ENCODE results near the gene SLC34A1. TPM values are rescaled to one million over a fixed set of nuclear protein-coding genes. Genes with fewer than 3 reads are reported as not detected.
"Not testable (repeated sequence)": the region's sequence is repeated elsewhere in the genome, so short reads cannot be mapped to it uniquely, and the experiment has no call there.

SLC34A1 gene
- total RNA-seq, 1 donor from 2014 or later, result not detected

GRCh38 chr5:177419046-177419445 lies 34.8 kb downstream of the SLC34A1 start:
- H3K9me3 Mint-ChIP-seq (ENCODE audit: unreplicated experiment), result no peaks in the 10 kb centered on the region
- no peak overlapping the region for H3K4me3 Mint-ChIP-seq (ENCODE audit: unreplicated experiment)
- H3K4me1 Mint-ChIP-seq (ENCODE audit: low read depth, unreplicated experiment), result peaks cover 2% of the 10 kb centered on the region
- no peak overlapping the region for H3K27ac Mint-ChIP-seq (ENCODE audit: unreplicated experiment)
- Histone ChIP-seq H3K27ac (ENCODE audit: low read depth, low read length) (no peak overlapping the region), H3K79me2 (ENCODE audit: insufficient read depth, low read length) (no peaks in the 10 kb centered on the region), H3K4me3 (ENCODE audit: insufficient read depth, low read depth, low read length) (no peak overlapping the region), H3K36me3 (ENCODE audit: insufficient read depth, low read length) (no peaks in the 10 kb centered on the region), H3K9me3 (ENCODE audit: insufficient read depth, low read depth, low read length) (no peaks in the 10 kb centered on the region), H4K20me1 (ENCODE audit: insufficient read depth, low read length) (no peaks in the 10 kb centered on the region), H3K4me2 (ENCODE audit: low read length) (no peak overlapping the region), H3K27me3 (ENCODE audit: insufficient read depth, low read length) (peaks cover 2% of the 10 kb centered on the region), H3K4me1 (ENCODE audit: insufficient read depth, low read length) (no peaks in the 10 kb centered on the region), H2AFZ (ENCODE audit: low read depth, low read length) (no peak overlapping the region), H3K9ac (ENCODE audit: low read length) (no peak overlapping the region)
- H3K36me3 Mint-ChIP-seq (ENCODE audit: low read depth, unreplicated experiment), result peaks cover 2% of the 10 kb centered on the region
- FAIRE-seq, result no peak
- peaks cover 31% of the 10 kb centered on the region for H3K27me3 Mint-ChIP-seq (ENCODE audit: low read depth, unreplicated experiment)
- TF ChIP-seq CTCF (IDR thresholded peaks at IDR 0.05; ENCODE audit: insufficient read depth, low read depth, low read length), result no peak
- TF ChIP-seq EZH2 (IDR thresholded peaks at IDR 0.05; ENCODE audit: insufficient read depth, low read length), result no peak
- peak; percentile 40 for DNase-seq (ENCODE audit: low read depth)

GRCh38 chr5:177420472-177420871 lies 36.2 kb downstream of the SLC34A1 start:
- peaks cover 28% of the 10 kb centered on the region for H3K27me3 Mint-ChIP-seq (ENCODE audit: low read depth, unreplicated experiment)
- H3K27ac ChIP-seq (ENCODE audit: low read depth, low read length); H3K79me2 ChIP-seq (ENCODE audit: insufficient read depth, low read length); H3K4me1 Mint-ChIP-seq (ENCODE audit: low read depth, unreplicated experiment); DNase-seq (ENCODE audit: low read depth); H2AFZ ChIP-seq (ENCODE audit: low read depth, low read length); H3K4me1 ChIP-seq (ENCODE audit: insufficient read depth, low read length); H3K4me3 Mint-ChIP-seq (ENCODE audit: unreplicated experiment); H3K9me3 ChIP-seq (ENCODE audit: insufficient read depth, low read depth, low read length); H3K9ac ChIP-seq (ENCODE audit: low read length); FAIRE-seq; H3K36me3 ChIP-seq (ENCODE audit: insufficient read depth, low read length); H3K27me3 ChIP-seq (ENCODE audit: insufficient read depth, low read length); H3K27ac Mint-ChIP-seq (ENCODE audit: unreplicated experiment); H3K4me3 ChIP-seq (ENCODE audit: insufficient read depth, low read depth, low read length); H3K36me3 Mint-ChIP-seq (ENCODE audit: low read depth, unreplicated experiment); H4K20me1 ChIP-seq (ENCODE audit: insufficient read depth, low read length); H3K9me3 Mint-ChIP-seq (ENCODE audit: unreplicated experiment); H3K4me2 ChIP-seq (ENCODE audit: low read length): not testable (repeated sequence)

- Histone ChIP-seq H3K27ac (ENCODE audit: low read depth, low read length) (no peak overlapping the region), H3K9me3 (ENCODE audit: insufficient read depth, low read depth, low read length) (no peaks in the 10 kb centered on the region), H3K4me2 (ENCODE audit: low read length) (no peak overlapping the region), H4K20me1 (ENCODE audit: insufficient read depth, low read length) (no peaks in the 10 kb centered on the region), H3K4me1 (ENCODE audit: insufficient read depth, low read length) (peaks cover 5% of the 10 kb centered on the region), H2AFZ (ENCODE audit: low read depth, low read length) (no peak overlapping the region), H3K4me3 (ENCODE audit: insufficient read depth, low read depth, low read length) (no peak overlapping the region), H3K79me2 (ENCODE audit: insufficient read depth, low read length) (no peaks in the 10 kb centered on the region), H3K36me3 (ENCODE audit: insufficient read depth, low read length) (no peaks in the 10 kb centered on the region), H3K9ac (ENCODE audit: low read length) (no peak overlapping the region), H3K27me3 (ENCODE audit: insufficient read depth, low read length) (no peaks in the 10 kb centered on the region)
- no peaks in the 10 kb centered on the region for H3K9me3 Mint-ChIP-seq (ENCODE audit: unreplicated experiment)
- peaks cover 2% of the 10 kb centered on the region for H3K4me1 Mint-ChIP-seq (ENCODE audit: low read depth, unreplicated experiment)
- H3K4me3 Mint-ChIP-seq (ENCODE audit: unreplicated experiment), result no peak overlapping the region
- H3K36me3 Mint-ChIP-seq (ENCODE audit: low read depth, unreplicated experiment), result peaks cover 2% of the 10 kb centered on the region
- FAIRE-seq, result no peak
- no peak for TF ChIP-seq CTCF (IDR thresholded peaks at IDR 0.05; ENCODE audit: insufficient read depth, low read depth, low read length)
- no peak for TF ChIP-seq EZH2 (IDR thresholded peaks at IDR 0.05; ENCODE audit: insufficient read depth, low read length)
- H3K27ac Mint-ChIP-seq (ENCODE audit: unreplicated experiment), result no peak overlapping the region
- peaks cover 26% of the 10 kb centered on the region for H3K27me3 Mint-ChIP-seq (ENCODE audit: low read depth, unreplicated experiment)
- DNase-seq (ENCODE audit: low read depth), result no peak
Observed at GRCh38 chr5:177421062-177421798, 37.0 kb downstream of the SLC34A1 start.

Measured in astrocyte (in vitro differentiated cells and primary cell).